HG03280 (cell line): Measurements from ENCODE around the gene ATP6V1C2.
A peak's percentile ranks its signal among the peaks of the same experiment; 100 is the strongest.

Experiments
- ATAC-seq: cut with Tn5 transposase; IDR thresholded peaks from one replicate; pipeline ENCODE4 v1.9.1; 2021; ENCODE audit warnings: mild to moderate bottlenecking, moderate library complexity; ENCODE audit not compliant: unreplicated experiment

The ATP6V1C2 gene

GRCh38 chr2:10721396-10722251 lies at the start of gene ATP6V1C2:
Gene ATP6V1C2 (plus strand): TSS chr2:10721630. CDS start chr2:10722850, 1,220 bp downstream.
- peak; percentile 85 for ATAC-seq

- ATAC-seq, result no peak
Observed at GRCh38 chr2:10675131-10675530, 46.3 kb upstream of the ATP6V1C2 start.

GRCh38 chr2:10678225-10678624 lies 43.2 kb upstream of the ATP6V1C2 start:
- ATAC-seq, result no peak

DNA sequence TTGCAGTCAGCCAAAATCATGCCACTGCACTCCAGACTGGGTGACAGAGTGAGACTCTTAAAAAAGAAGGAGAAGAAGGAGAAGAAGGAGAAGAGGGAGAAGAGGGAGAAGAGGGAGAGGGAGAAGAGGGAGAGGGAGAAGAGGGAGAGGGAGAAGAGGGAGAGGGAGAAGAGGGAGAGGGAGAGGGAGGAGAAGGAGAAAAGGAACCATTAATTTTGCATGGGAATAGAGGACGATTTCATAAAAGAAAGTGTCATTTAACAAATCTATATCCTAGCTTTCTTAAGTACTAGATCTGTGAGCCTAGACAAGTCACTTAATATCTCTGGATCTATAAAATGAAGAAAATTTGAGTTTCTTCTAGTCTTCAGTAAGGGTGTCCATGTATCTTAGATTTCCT lies 41.2 kb upstream of the ATP6V1C2 start:
- ATAC-seq, result no peak

DNA sequence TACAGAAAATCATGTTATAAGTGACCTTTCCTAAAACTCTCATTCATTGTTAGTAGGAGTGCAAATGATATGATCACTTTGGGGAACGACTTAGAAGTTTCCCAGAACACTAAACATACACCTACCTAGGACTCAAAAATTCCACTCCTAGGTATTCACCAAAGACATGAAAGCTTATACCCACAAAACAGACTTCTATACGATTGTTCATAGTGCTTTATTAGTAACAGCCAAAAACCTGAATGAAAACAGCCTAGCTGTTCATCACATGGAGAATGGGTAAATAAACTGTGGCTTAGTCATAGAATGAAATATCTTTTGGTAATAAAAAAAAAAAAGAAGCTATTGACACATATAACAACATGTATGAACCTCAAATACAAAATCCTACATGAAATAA lies 40.5 kb upstream of the ATP6V1C2 start:
- no peak for ATAC-seq

GRCh38 chr2:10686176-10686730 lies 35.2 kb upstream of the ATP6V1C2 start:
- no peak for ATAC-seq

GRCh38 chr2:10688921-10689807 lies 32.3 kb upstream of the ATP6V1C2 start:
- peak; percentile 24 for ATAC-seq

- ATAC-seq, result no peak
Observed at GRCh38 chr2:10691521-10691920, 29.9 kb upstream of the ATP6V1C2 start.

- ATAC-seq, result no peak
Observed at GRCh38 chr2:10700078-10700803, 21.2 kb upstream of the ATP6V1C2 start.

- ATAC-seq, result no peak
Observed at GRCh38 chr2:10704034-10704594, 17.3 kb upstream of the ATP6V1C2 start.

- no peak for ATAC-seq
Observed at GRCh38 chr2:10706033-10706432, 15.4 kb upstream of the ATP6V1C2 start.

DNA sequence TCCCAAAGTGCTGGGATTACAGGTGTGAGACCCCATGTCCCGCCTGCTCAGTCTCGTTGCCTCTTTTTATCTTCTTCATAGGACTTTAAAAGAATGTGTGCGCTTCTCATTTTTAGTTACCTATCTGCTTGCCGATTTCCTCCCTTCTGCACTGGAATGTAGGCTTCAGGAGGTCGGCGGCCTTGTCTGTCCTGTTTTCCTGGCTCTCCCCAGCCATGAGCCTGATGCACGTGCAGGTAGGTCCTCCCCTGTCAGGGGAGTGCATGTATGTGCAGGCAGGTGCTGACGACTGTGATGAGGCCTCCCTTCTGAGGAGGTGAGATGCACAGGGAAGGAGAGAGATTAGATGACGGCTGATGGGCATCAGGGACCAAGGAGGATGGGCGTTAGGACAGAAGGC lies 13.6 kb upstream of the ATP6V1C2 start:
- ATAC-seq, result no peak

- ATAC-seq, result no peak
Observed at GRCh38 chr2:10709290-10709939, 12.0 kb upstream of the ATP6V1C2 start.

DNA sequence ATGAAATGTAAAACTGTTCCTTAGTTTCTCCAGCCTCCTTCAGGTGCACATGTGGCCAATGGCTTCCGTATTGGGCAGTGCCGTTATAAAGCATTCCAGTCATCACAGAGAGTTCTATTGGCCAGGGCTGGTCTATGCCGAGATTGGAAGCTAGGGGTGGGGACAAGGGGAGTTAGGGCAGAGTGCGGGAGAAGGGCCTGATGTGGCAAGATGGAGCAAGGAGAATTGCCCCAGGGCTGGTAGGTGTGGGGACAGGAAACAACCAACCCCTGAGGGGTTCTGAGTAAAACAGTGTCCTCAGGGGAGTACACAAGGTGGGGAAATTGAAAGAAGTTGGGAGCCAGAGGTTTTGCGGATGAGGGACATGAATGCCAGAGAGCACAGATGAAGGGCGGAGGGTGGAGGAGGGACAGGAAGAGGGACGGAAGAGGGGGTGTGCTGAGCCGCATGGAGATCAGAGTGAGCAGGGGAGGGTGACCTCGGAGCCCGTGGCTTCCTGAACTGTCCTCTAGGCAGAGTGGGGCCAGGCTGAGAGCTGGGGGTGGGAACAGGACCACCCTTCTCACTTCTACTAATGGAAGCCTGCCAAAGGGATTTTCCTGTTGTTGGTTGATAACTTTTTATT lies 9.1 kb upstream of the ATP6V1C2 start:
- ATAC-seq, result no peak

DNA sequence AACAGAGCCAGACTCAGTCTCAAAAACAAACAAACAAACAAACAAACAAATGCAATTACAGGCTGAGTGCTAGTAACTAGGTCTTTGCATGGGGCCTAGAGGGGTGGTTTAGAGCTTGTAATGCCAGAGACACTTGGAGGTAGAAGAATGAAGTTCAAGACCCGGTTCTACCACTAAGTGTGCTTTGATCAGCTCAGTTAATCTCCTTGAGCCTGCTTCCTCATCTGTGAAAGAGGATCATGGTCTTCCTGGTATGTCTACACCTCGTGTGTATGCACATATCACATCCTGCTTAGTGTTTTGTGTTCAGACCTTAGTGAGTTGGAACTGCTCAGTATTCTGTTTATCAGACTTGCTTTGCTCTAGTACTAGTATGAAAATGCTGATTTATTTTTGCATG lies 4.8 kb upstream of the ATP6V1C2 start:
- no peak for ATAC-seq

DNA sequence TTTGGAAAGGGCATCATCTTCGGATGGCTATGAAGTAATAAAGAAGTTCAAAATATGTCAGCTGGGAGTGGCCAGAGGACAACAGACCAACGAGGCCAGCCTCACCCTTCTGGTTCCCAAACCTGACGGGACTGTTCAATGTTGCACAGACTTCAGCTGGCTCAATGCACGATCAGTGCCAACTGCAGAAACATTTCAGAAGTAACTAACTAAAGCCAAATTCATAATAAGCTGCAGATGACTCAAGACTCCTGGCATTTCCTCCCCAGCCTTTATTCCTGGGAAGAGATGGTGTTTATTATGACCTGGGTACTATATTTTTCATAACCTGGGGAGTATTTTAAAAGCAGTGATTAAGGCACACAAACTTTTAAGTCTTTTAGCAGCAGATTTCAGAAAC lies 3.8 kb upstream of the ATP6V1C2 start:
- no peak for ATAC-seq

DNA sequence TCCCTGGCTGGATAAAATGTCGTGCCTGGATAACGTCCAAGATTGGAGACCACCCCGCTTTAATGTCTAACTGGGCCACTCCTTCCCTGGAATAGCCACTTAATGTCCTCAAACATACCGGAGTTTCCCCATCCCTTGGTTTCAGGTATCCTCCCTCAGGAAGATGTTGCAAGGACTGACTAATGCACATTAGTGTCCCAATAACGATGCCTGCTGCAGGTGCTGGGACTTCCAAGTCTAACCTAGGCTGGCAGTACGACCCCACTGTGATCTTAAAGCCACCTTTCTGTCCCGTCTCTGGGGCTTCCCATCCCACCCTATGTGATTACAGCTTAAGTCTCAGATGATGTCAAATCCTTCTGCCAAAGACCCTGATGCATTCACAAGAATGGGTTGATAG lies 1.1 kb upstream of the ATP6V1C2 start:
- no peak for ATAC-seq

DNA sequence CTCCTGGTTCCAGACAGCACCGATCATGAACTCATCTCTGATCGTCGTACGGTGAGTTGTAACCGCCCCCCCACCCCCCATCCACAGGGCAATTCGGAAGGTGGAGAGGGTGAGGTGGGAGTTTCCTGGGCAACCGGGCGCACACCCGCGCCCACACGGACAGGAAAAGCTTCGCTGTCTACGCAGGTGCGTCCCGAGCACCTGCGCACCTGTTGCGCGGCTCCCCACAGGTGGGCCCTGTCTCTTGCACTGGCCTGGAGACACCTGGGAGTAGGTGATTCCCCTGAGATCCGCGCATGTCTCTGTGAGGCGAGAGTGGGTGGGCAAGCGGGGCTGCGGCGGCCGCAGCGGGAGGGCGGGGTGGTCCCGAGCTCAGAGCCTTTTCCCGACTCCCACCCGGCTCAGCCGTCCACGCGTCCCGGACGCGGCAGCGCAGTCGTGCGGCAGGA lies 459 bp upstream of the ATP6V1C2 start:
- peak; percentile 22 for ATAC-seq

DNA sequence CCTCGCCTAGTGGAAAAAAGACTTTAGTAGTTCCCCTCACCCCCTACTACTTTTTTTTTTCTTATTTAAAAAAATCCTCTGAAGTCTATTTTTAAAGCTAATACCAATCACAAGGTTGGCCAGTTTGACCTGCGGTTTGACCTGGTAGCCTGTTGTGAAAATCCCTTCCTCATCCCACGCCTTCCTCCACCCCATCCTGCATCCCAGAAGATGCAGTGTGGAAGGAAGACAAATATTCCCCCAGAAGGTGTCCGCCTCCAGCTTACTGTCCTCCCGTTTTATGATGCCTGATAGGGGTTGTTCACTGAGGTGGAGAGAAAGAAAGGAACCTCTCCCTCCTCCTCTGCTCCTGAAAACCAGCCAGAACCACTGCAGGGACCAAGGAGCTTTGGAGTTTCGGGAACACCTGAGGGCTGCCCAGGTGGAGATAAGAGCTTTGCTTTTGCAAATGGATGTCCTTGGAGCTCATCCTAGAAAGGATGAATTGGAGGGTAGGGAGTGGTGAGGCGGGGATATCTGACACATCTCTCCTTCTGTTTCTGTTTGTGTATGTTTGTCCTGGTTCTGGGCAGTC lies 909 bp downstream of the ATP6V1C2 start:
- ATAC-seq, result no peak
